ENCODE measurements around the gene HMCN2.
A peak's percentile ranks its signal among the peaks of the same experiment; 100 is the strongest.
"Not testable (repeated sequence)": the region's sequence is repeated elsewhere in the genome, so short reads cannot be mapped to it uniquely, and the experiment has no call there.

Gene HMCN2

DNA sequence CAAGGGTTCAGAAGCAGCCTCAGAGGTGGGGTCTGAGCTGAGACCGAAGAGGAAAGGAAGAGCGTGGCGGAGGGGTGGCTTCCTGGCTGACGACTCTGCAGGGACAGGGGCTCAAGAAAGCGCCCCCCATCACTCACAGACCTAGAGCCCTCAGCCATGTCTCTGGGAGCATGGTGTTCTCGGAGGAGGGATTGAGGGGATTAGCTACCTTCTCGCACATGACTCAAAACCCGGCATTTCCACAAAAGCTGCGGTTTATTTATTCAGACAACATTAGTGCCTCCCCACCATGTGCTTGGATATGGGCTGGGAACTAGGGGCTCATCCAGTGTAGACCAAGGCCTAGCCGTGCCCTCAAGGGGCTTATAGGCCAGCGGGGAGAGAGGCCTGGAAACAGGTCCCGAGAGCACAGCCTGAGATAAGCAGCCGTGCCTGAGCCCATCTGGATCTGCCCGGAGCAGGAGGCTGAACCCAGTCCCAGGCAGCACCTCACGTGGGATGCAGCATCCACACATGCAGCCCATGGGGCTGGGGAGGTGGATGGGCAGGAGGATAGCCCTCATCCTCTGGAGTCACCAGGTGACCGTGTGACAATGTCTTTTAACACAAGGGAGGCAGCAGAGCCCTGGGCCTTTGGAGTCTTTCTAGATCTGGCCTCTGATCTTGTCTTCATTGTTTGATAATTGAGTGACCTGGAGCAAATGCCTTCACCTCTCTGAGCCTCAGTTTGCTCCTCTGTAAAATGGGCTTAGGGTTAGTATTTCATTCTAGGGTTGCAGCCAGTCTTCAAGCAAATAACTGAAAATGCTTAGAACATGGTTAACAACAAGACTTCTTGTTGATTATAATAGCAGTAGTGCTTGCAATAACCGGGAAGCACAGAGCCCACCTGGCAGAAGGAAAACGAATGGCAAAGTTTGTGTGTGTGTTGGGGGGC is 878 bp upstream of the HMCN2 start:
- DNase-seq (ENCODE audit: low read depth) = no peak

DNA sequence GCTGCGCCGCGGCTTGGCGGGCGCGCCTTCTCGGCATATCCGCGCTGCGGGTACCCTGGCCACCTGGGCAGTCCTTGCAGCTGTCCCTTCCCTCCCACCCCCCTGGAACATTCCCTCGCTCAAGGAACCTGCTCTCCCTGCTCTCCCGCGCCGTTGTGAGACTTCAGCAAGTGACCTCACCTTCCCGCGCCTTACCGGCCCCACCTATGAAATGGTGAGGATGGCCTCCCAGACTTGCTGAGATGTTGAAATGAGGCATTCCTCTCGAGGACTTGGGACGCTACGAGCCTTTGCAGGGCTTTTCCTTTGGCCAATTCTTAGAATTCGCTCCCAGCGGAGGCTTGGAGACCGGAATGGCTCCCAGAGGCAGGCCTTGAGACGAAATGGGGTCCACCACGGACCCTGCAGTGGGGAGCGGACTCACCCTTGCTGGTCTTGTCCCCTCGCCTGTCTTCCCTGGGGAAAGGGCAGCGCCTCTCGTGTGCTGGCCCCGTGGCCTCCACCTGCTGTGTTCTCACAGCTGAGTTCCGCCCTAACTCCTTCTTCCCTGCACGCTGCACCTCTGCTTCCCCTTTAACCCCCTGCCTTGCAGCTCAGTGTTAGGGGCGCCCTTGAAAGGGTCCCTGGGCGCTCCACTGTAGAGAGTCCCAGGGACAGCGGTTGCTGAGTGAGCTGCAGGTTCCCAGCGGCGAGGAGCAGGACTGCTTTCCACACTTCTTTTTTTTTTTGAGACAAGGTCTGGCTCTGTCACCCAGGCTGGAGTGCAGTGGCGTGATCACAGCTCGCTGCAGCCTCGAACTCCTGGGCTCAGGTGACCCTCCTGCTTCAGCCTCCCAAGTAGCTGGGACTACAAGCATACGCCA is 907 bp downstream of the HMCN2 start:
- no peak for DNase-seq (ENCODE audit: low read depth)

DNA sequence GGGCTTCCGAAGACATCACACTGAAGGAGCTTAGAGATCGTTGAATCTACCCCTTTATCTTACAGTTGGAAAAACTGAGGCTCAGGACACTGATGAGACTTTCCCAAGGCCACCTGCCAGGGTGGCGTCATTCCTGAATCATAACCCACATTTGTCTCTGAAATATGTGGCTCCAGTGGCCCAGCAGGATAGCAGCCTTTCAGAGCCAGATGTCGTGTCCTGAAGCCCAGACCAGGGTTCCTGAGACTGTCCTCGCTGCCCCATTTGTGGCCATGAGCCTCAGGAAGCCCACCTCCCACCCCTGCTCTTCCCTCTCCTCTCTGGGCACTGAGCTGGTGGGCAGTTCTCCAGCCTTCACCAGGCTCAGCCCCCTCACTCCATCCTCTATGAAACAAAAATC is 2.4 kb downstream of the HMCN2 start:
- DNase-seq (ENCODE audit: low read depth) = no peak

DNA sequence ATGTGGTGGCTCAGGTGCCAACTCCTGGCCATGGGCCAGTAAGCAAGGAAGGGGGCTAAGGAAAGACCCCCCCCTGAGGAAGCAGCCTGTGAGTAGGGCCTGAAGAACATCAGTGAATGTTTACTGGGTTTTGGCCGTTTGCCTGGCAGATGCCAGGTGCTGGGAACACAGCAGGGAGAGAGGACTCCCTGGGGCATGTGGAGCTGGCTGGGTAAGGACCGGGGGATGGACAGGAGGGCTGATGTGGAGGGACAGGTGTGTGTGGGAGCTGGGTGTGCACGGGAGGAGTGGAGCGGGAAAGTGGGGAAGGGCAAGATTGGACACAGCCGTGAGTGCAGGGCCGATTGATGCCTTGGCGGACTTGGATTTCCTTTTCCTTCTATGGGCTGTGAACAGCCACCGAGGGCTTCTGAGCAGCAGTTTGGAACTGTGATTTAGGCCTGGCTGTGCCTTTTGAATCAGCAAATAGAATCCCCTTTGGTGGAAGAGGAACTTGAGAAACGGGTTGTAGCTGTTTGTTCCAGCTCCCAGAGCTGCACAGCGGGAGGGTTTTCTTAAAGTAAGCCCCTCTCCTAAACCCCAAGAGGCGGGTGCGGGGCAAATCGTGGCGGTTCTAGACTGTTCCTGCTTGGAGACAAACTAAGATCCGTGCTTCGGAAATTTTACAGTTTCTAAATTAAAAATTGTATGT is 3.1 kb downstream of the HMCN2 start:
- DNase-seq (ENCODE audit: low read depth) = no peak

DNA sequence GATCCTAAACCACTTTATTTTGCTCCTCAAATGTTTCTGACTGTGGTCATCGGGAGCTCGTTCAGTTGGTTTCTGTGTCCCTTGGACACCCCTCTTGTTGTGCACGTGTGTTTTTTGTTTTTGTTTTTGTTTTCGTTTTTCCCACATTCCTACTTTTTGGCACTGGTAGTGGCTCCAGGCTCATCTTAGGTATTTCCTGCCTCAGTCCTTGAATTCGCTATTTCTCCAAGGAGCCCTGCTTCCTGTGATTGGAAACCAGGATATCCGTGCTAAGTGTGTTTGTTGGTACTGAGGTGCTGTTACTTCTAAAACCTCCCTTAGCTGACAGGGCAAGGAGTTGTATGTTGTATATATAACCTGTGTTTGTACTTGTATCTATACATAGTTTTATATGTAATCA is 5.9 kb downstream of the HMCN2 start:
- DNase-seq (ENCODE audit: low read depth) = no peak

DNA sequence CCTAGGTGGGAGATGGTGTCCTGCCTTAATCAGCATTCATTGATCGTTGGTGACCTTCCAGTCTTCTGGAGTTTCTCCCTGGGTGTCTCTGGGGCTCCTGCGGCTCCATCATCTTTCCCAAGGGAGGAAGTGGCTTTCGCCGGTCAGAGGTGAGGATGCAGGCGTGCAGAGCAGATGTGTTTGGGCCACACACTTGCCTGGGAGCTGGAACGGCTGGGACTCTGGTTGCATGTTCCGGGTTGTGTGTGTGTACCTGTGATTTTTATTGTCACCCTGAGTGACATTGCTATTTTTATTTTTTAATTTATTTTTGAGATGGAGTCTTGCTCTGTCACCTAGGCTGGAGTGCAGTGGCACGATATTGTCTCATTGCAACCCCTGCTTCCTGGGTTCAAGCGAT is 9.6 kb downstream of the HMCN2 start:
- no peak for DNase-seq (ENCODE audit: low read depth)

DNA sequence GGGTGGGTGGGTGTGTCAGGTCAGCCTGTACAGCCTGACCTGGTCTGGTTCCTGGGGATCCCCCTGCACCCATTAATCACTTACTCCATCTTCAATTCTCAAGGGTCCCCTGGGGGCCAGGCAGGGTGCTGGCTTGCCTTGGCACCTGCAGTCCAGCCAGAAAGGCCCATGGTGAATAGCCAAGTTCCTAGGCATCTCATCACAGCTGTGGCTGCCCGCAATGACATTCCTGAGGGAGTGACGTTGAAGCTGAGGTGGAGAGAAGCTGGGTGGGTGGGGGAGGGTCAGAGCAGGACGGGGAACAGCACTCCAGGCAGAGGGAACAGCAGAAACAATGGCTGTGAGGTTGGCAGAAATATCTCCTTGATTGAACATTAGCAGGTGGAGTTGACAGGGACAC is 10.6 kb downstream of the HMCN2 start:
- peak; percentile 81 for DNase-seq (ENCODE audit: low read depth)

DNA sequence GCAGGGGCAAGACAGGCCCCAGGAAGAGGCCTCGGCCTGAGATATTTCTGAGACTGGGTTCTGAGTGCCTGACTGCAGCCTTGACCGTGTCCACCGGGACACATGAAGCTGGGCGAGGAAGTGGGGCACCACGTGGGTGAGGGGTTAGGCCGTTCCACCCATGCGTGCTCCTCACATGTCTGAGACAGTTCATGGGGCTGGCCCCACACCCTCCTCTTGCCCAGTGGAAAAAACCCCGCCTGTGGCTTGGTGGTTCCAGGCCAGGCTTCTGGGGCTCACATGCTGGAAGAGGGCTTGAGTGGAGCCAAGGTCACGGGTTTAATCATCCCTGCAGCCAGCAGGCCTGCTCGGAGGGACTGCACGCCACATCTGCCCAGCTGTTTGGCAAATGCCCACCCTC is 11.4 kb downstream of the HMCN2 start:
- no peak for DNase-seq (ENCODE audit: low read depth)

DNA sequence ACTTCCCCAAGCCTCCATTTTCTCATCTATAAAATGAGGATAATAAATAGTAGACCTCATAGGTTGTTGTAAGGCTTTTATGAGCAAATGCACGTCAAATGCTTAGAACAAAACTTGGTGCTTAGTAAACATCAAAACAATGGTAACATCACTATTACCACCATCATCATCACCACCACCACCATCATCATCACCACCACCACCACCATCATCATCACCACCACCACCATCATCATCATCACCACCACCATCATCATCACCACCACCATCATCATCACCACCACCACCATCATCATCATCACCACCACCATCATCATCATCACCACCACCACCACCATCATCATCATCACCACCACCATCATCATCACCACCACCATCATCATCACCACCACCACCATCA is 12.0 kb downstream of the HMCN2 start:
- DNase-seq (ENCODE audit: low read depth) = not testable (repeated sequence)

DNA sequence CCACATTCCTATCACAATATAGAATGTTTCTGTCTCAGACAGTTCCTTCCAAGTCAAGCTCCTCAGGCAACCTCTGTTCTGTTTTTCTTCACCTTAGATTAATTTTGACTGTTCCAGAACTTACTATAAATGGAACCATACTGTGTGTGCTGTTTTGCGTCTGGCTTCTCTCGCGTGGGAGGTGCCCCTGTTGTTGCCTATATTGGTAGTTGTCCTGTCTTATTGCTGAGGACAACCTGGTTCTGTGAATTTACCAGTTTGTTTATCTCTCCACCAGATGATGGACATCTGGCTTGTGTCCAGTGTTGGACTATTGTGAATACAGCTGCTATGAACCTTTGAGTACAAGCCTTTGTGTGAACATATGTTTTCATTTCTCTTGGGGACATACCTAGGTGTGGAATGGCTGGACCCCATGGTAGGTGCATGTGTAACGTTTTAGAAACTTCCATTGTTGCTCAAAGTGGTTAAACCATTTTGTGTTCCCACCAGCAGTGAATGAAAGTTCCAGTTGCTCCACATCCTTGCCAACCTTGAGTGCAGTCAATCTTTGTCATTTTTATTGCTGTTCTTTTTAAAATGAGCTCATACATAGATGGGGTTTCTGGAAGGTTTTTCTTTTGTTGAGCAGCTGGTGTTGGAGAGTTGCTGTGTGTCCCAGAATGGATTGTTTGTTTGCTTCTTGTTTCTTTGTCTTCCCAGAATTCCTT is 18.1 kb downstream of the HMCN2 start:
- no peak for DNase-seq (ENCODE audit: low read depth)

DNA sequence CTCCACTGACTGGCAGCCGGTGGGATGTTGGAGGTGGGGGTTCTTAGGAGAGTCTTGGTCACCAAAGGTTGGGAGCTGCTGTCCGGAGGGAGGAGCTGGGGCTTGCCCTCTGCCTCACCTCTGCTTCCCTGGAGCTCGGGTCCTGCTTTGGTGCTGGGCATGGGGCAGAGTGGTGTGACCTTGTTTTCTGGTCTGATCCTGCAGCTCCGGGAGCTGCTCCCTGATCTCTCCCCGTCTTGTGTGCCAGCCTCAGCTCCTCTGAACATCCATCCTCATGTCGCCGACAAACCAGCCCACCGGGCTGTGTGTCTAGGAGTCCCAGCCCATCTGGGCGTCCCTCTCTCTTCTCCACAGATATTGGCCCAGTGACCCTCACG is 18.7 kb downstream of the HMCN2 start:
- DNase-seq (ENCODE audit: low read depth) = no peak

DNA sequence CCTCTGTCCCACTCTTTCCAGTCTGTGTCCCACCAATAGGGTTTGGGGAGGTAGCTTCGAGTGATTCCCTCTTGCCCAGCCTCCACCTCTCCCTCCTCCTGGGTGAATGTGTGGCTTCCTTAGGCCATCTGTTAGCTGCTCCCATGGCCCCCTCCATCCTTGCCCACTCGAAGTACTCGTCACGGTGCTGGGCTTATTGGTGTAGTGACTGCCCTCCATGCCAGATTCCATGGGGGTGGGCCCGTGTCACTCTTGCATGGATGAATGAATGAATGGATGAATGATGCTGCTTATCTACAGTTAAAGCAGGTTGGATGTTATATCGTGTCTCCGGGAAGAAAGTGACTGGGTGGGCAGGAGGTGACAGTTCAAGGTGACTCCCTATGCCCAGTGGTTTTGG is 19.1 kb downstream of the HMCN2 start:
- no peak for DNase-seq (ENCODE audit: low read depth)

DNA sequence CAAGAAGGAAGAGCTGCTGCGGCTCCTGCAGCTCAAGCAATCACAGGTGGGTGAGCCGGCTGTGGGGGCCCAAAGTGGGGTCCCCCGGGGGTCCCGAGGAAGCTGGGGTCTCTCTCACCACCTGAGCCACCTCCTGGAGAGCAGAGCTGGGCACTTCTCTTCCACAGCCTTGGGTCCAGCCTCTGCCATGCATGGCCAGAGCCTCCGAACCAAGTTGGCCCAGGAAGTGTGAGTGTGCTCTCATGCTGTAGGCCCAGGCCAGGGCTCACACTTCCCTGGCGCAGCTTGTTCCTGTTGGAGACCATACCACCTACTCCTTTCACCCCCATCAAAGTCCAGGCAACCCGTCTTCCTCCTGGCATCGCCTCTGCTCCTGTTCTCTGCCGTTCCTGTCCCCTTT is 19.7 kb downstream of the HMCN2 start:
- no peak for DNase-seq (ENCODE audit: low read depth)

DNA sequence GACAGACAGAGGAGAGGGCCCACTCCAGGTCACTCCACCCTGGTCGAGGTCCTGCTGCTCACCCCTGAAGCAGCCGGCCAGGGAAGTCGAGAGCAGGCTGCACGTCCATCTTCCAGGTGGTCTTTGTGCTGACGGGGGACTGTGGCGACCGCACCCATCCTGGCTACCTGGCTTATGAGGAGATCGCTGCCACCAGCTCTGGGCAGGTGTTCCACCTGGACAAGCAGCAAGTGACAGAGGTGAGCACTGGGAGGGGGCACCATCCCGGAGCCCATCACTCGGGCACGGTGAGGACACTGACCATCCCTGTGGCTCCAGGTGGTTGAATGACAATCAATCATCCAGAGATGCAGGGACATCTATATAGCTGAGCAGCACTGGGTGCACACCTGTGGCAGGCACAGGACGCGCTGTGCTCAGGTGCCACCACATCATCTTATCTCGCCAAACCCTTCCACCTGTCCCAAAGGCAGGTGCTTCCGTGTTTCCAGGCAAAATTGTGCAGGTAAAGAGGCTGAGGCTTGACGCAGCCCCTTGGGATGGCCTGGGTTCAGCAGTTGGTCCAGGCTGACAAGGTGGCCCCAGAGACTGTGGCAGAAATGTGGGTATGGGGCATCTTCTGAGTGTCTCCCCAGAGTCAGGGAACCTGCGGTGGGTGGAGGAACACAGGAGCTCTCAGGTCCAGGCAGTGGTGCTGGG is 20.7 kb downstream of the HMCN2 start:
- no peak for DNase-seq (ENCODE audit: low read depth)

DNA sequence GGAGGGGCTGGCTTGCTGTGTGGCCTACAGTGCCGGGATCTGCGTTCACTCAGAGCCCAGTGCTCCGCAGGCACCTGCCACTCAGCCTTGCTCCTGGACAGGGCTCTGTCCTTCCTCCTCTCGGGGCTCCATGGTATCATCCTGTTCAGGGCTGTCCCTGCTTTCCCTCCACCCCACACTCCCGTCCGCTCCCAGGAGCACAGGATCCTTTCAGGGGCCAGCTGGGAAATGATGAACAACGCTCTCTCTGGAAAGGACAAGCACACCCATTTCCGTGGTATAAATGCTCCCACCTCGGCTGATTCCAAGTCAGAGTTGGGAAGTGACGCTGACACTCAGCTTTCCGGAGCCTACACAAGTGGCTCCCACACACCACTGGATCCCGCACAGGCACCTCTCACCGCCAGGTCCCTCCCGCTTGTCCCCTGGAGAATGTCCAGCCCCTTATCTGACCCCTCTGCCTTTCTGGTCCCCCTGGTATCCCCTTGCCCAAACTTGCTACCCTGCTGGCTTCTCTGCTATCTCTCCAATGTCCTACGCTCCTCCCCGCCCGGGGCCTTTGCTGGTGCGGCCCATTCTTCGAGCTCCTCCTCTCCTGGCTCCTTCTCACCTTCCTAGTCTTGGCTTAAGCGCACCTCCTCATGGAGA is 21.3 kb downstream of the HMCN2 start:
- no peak for DNase-seq (ENCODE audit: low read depth)

DNA sequence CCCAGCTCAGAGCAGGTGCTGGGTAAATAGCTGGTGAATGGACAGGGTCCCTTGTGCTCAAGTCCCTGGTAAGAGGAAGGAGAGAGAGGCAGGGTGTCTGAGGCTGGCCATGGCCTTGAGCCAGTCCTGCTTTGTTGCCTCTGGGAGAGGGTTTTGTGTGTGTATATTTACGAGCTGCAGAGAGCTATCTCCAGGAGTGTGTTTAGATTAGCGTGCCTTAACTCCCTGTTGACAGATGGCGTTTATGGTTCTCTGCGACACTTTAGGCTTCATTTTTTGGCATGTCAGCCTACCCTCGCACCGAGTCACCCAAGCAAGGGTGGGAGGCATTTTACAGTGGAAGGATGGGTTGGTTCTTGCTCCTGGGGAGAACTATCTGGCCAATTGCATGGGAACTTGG is 22.2 kb downstream of the HMCN2 start:
- DNase-seq (ENCODE audit: low read depth) = peak; percentile 21

DNA sequence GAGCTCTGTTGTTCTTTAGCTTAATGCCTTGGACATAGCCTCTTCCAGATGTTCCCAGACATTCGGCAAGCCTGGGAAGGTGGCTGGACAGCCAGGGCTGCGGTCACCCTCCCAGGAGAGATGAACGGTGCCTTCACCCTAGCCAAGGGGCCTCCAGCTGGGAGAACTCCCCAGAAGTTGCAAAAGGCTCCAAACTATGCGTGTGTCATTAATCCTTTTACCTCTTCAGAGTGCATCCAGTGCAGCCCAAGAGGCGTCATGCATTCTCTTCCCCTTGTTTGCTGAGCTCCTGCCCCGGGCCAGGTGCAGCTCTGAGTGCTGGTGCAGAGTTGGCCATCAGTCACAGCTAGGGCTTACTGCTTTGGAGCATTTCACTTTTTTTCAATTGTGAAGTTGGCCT is 22.8 kb downstream of the HMCN2 start:
- DNase-seq (ENCODE audit: low read depth) = no peak

DNA sequence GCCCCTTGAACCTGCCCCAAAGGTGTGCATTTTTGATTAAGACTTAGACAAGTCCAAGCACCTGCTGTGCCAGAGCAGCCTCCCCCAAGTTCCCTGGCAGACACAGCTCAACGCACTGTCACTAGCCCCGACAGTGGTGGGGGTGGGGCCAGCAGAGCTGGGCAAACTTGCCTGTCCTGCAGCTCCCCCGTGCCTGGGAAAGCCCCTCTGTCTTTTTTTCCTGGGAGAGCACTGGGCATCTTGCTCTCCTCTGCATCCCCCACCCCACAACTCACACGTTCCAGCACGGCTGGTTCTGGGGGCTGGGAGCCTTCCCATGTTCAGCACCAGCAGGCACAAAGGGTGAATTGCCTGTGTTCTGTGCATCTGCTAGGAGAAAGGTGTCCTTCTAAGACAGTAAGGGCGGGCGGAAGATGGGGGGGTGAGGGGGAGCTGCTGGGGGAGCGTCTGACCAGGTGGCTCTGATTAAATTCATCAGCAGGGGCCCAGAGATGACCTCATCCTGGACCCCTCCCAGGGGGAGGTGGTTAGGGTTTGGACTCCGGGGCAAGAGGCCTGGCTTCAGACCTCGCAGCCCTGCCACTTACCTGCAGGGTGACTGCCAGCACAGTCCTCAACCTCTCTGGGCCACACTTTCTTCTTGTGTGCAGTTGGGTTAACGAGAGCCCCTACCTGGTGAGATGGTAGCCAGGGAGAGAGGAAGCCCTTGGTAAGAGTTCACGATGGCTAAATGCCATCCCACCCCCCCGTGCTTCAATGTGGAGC is 23.5 kb downstream of the HMCN2 start:
- DNase-seq (ENCODE audit: low read depth) = no peak

DNA sequence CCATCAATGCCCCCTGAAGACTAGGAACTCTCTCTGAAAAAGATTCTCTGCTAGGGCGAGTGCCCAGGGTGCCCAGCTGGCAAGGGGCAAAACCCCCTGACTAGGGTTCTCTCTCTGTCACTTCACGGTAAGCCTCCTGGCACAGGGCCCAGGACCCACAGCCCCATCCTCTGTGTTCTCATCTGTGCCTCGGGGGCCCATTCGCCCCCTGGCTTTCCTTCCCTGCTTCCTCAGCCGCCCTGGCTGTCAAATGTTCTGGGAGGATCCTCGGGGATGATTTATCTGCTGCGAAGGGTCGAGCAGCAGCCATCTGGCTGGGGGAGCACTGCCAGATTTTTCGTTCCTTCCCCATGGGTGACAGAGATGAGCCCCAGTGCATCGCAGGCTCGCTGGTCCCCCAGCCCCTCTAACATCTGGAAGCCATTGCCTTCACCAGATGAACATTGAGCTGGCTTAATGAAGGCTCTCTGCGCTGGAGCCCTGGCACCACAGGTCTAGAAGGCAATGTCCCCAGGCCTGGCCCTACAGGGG is 24.2 kb downstream of the HMCN2 start:
- no peak for DNase-seq (ENCODE audit: low read depth)

Measured in EH (cell line).